A673 (cell line): Measurements from ENCODE around the gene WDSUB1. TPM values are rescaled to one million over a fixed set of nuclear protein-coding genes. Genes with fewer than 3 reads are reported as not detected.

Experiments used
- BruUV-seq: library from RNA; stranded (reverse); fragments of 400-500 nt; replicated peaks from 2 replicates; lab custom pipeline; 2021; lab: Mats Ljungman, UMichigan
- CTCF ChIA-PET: fragments of 300-600 bp; sonication (Branson Sonifier 250); formaldehyde crosslinking; loops from one replicate; lab custom pipeline; 2022; ENCODE audit warnings: antibody characterized with exemption; lab: Charles Lee
- POLR2A ChIA-PET: fragments of 300-600 bp; sonication (Branson Sonifier 250); formaldehyde crosslinking; loops from one replicate; lab custom pipeline; 2022; ENCODE audit warnings: antibody characterized with exemption; ENCODE audit not compliant: low non-redundant PET; lab: Charles Lee
- DNase-seq: peaks from one replicate; pipeline ENCODE4 v3.0.0-alpha.2; 2015; ENCODE audit warnings: low spot score
- H3K27ac ChIP-seq: fragments of 200-600 bp; sonication (generic); 2 replicates; pipeline ENCODE4 v1.5.1; 2016; ENCODE audit warnings: mixed run types, low read depth, mild to moderate bottlenecking, mixed read lengths, antibody characterized with exemption, low read length; ENCODE audit not compliant: poor library complexity, severe bottlenecking
- H3K27me3 ChIP-seq: fragments of 200-600 bp; sonication (generic); replicated peaks from 2 replicates; pipeline ENCODE4 v1.6.1; 2017; ENCODE audit warnings: mixed run types, low read depth, mild to moderate bottlenecking, mixed read lengths, antibody characterized with exemption, low read length; ENCODE audit not compliant: insufficient read depth, poor library complexity
- H3K36me3 ChIP-seq: fragments of 200-600 bp; sonication (generic); 2 replicates; pipeline ENCODE4 v1.6.1; 2016; ENCODE audit warnings: mixed run types, mild to moderate bottlenecking, mixed read lengths, antibody characterized with exemption, low read length; ENCODE audit not compliant: insufficient read depth, poor library complexity, severe bottlenecking
- H3K4me1 ChIP-seq: fragments of 200-600 bp; sonication (generic); 2 replicates; pipeline ENCODE4 v1.6.1; 2017; ENCODE audit warnings: mixed run types, mild to moderate bottlenecking, mixed read lengths, antibody characterized with exemption, low read length; ENCODE audit not compliant: insufficient read depth, poor library complexity, severe bottlenecking
- H3K4me3 ChIP-seq: fragments of 200-600 bp; sonication (generic); 2 replicates; pipeline ENCODE4 v1.5.1; 2016; ENCODE audit warnings: low read depth, mixed run types, mild to moderate bottlenecking, mixed read lengths, low read length; ENCODE audit not compliant: poor library complexity, severe bottlenecking
- H3K9me3 ChIP-seq: fragments of 200-600 bp; sonication (generic); 2 replicates; pipeline ENCODE4 v1.6.1; 2016; ENCODE audit warnings: mixed run types, low read depth, mild to moderate bottlenecking, mixed read lengths, antibody characterized with exemption, low read length; ENCODE audit not compliant: poor library complexity, severe bottlenecking
- EZH2 ChIP-seq: fragments of 200-600 bp; sonication (generic); IDR thresholded peaks from 2 replicates; pipeline ENCODE4 v1.6.1; 2017; ENCODE audit warnings: borderline replicate concordance, low read depth, mild to moderate bottlenecking, mixed read lengths, antibody characterized with exemption, low read length; ENCODE audit not compliant: poor library complexity, severe bottlenecking
- intact Hi-C: fragments of 100-400 bp; cut with micrococcal nuclease; formaldehyde crosslinking; loops from one replicate; pipeline ENCODE4 v1.10.0; 2022; ENCODE audit not compliant: unreplicated experiment
- total RNA-seq: library from RNA; stranded (reverse); gene quantifications from 2 replicates; pipeline ENCODE4 v1.2.3, GENCODE V29; 2021
- TF ChIP-seq, protein P1 (sequence below): fragments of 300-800, 200-600 bp; sonication (generic); conservative IDR thresholded peaks from 2 replicates; pipeline ENCODE4 v1.5.1; 2017; ENCODE audit warnings: low read depth, mild to moderate bottlenecking, antibody characterized with exemption, low read length, moderate library complexity, mixed read lengths

The WDSUB1 gene
- total RNA-seq, 1 experiment from 2014 or later = 11.9 TPM

GRCh38 chr2:159281002-159281401, 5.5 kb downstream of the WDSUB1 start:
- H3K4me3 ChIP-seq = no peak overlapping the region
- H3K36me3 ChIP-seq = peaks cover 9% of the 10 kb centered on the region
- DNase-seq = no peak
- ChIA-PET POLR2A (no interaction called here), CTCF (no interaction called here)
- no peaks in the 10 kb centered on the region for H3K9me3 ChIP-seq
- no peak overlapping the region for H3K27ac ChIP-seq
- intact Hi-C loops = loop anchor here (10.0 kb wide), 1 partner anchor 334 kb away; the partner anchor contains the start of gene BAZ2B
- no TSS peak for BruUV-seq
- no peaks in the 10 kb centered on the region for H3K4me1 ChIP-seq
- H3K27me3 ChIP-seq = no peaks in the 10 kb centered on the region
- TF ChIP-seq EZH2 = no peak
- TF ChIP-seq, protein P1, sequence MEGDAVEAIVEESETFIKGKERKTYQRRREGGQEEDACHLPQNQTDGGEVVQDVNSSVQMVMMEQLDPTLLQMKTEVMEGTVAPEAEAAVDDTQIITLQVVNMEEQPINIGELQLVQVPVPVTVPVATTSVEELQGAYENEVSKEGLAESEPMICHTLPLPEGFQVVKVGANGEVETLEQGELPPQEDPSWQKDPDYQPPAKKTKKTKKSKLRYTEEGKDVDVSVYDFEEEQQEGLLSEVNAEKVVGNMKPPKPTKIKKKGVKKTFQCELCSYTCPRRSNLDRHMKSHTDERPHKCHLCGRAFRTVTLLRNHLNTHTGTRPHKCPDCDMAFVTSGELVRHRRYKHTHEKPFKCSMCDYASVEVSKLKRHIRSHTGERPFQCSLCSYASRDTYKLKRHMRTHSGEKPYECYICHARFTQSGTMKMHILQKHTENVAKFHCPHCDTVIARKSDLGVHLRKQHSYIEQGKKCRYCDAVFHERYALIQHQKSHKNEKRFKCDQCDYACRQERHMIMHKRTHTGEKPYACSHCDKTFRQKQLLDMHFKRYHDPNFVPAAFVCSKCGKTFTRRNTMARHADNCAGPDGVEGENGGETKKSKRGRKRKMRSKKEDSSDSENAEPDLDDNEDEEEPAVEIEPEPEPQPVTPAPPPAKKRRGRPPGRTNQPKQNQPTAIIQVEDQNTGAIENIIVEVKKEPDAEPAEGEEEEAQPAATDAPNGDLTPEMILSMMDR = no peak

- CTCF ChIA-PET = no interaction called here
Measured at GRCh38 chr2:159279700-159280099, 6.8 kb downstream of the WDSUB1 start.

DNA sequence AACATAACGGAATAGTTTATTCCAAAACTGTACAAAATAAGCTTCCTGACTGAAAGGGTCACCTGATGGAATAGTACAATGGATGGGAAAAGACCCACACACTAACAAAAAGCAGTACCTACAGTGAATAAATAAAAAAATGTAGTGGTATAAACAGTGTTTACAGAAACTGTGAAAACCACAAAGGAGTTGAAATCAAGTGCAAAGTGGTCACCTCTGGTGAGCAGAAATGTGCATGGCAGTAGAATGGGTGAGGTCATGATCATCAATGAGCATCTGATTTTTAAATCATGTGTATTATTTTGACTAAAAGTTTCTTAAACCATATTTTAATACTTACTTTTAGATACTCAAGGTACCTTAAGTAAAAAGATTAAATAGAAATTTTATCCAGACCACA, 11.4 kb downstream of the WDSUB1 start:
- no peak for DNase-seq
- H3K27me3 ChIP-seq = no peaks in the 10 kb centered on the region
- H3K36me3 ChIP-seq = peaks cover 12% of the 10 kb centered on the region
- no peaks in the 10 kb centered on the region for H3K4me1 ChIP-seq
- no peaks in the 10 kb centered on the region for H3K9me3 ChIP-seq
- no peak overlapping the region for H3K27ac ChIP-seq
- ChIA-PET CTCF (no interaction called here), POLR2A (no interaction called here)
- BruUV-seq = no TSS peak
- H3K4me3 ChIP-seq = no peak overlapping the region
- intact Hi-C loops = no loop called here
- TF ChIP-seq, protein P1 = no peak
- no peak for TF ChIP-seq EZH2

More at GRCh38 chr2:159279700-159280099, 6.8 kb downstream of the WDSUB1 start:
- no peak for DNase-seq
- no peak overlapping the region for H3K27ac ChIP-seq
- no peaks in the 10 kb centered on the region for H3K4me1 ChIP-seq
- POLR2A ChIA-PET = no interaction called here
- no TSS peak for BruUV-seq
- no peaks in the 10 kb centered on the region for H3K27me3 ChIP-seq
- intact Hi-C loops = loop anchor here (10.0 kb wide), 1 partner anchor 335 kb away; the partner anchor contains the start of gene BAZ2B
- H3K4me3 ChIP-seq = no peak overlapping the region
- H3K36me3 ChIP-seq = peaks cover 9% of the 10 kb centered on the region
- H3K9me3 ChIP-seq = no peaks in the 10 kb centered on the region
- TF ChIP-seq, protein P1 = no peak
- no peak for TF ChIP-seq EZH2
